ENCODE results near the gene PCDH7. TPM values are rescaled to one million over a fixed set of nuclear protein-coding genes. Genes with fewer than 3 reads are reported as not detected.

PCDH7 gene
- total RNA-seq, 4 donors from 2014 or later: 12.0 to 68.9 (median 17.9) TPM

DNA sequence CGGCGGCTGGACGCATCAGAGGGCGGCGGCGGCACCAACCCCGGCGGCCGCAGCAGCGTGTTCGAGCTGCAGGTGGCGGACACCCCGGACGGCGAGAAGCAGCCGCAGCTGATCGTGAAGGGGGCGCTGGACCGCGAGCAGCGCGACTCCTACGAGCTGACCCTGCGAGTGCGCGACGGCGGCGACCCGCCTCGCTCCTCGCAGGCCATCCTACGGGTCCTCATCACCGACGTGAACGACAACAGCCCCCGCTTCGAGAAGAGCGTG, 1.9 kb downstream of the PCDH7 start:
- Histone ChIP-seq H3K4me3 (peak overlapping the region; percentile 60 to 79 (median 72)), H3K36me3 (no peaks in the 10 kb centered on the region), H3K27me3 (peaks cover 0 to 59% (median 0%) of the 10 kb centered on the region in 4 donors), H3K27ac (peak overlapping the region; percentile 61 to 88 (median 74)), H3K4me1 (peaks cover 0 to 88% (median 4%) of the 10 kb centered on the region in 3 donors), H3K9me3 (no peaks in the 10 kb centered on the region)
- WGBS, 2 donors: no CpG with 5 or more reads among the region's 39 CpGs
- no peak for TF ChIP-seq POLR2A (IDR thresholded peaks at IDR 0.05)
- TF ChIP-seq, protein P1, sequence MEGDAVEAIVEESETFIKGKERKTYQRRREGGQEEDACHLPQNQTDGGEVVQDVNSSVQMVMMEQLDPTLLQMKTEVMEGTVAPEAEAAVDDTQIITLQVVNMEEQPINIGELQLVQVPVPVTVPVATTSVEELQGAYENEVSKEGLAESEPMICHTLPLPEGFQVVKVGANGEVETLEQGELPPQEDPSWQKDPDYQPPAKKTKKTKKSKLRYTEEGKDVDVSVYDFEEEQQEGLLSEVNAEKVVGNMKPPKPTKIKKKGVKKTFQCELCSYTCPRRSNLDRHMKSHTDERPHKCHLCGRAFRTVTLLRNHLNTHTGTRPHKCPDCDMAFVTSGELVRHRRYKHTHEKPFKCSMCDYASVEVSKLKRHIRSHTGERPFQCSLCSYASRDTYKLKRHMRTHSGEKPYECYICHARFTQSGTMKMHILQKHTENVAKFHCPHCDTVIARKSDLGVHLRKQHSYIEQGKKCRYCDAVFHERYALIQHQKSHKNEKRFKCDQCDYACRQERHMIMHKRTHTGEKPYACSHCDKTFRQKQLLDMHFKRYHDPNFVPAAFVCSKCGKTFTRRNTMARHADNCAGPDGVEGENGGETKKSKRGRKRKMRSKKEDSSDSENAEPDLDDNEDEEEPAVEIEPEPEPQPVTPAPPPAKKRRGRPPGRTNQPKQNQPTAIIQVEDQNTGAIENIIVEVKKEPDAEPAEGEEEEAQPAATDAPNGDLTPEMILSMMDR (IDR thresholded peaks at IDR 0.05): peak in 2 of 6 experiments; percentile 11 to 12
- intact Hi-C loops (cut with DNase I): no loop called here
- DNase-seq: no peak

- Histone ChIP-seq H3K9me3 (no peaks in the 10 kb centered on the region), H3K27ac (peak overlapping the region; percentile 38 to 88 (median 66)), H3K36me3 (no peaks in the 10 kb centered on the region), H3K27me3 (peaks cover 0 to 54% (median 0%) of the 10 kb centered on the region in 4 donors), H3K4me3 (peak overlapping the region; percentile 60 to 79 (median 72)), H3K4me1 (peaks cover 0 to 88% (median 4%) of the 10 kb centered on the region in 3 donors)
- intact Hi-C loops (cut with DNase I): no loop called here
- no peak for DNase-seq
- WGBS, 2 donors: 12 to 17% methylated on average over 13 to 25 of the region's 77 CpGs
- TF ChIP-seq, protein P1 (IDR thresholded peaks at IDR 0.05): no peak
- no peak for TF ChIP-seq POLR2A (IDR thresholded peaks at IDR 0.05)
Measured at GRCh38 chr4:30722359-30723200, 2.4 kb downstream of the PCDH7 start.

DNA sequence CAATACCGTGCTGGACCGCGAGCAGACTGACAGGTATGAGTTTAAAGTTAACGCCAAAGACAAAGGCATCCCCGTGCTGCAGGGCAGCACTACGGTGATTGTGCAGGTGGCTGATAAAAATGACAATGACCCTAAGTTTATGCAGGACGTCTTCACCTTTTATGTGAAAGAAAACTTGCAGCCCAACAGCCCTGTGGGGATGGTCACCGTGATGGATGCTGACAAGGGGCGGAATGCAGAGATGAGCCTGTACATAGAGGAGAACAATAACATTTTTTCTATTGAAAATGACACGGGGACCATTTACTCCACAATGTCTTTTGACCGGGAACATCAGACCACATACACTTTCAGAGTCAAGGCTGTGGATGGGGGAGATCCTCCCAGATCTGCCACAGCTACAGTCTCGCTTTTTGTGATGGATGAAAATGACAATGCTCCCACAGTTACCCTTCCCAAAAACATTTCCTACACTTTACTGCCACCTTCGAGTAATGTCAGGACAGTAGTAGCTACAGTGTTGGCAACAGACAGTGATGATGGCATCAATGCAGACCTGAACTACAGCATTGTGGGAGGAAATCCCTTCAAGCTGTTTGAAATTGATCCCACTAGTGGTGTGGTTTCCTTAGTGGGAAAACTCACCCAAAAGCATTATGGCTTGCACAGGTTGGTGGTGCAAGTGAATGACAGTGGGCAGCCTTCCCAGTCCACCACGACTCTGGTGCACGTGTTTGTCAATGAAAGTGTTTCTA, 3.2 kb downstream of the PCDH7 start:
- Histone ChIP-seq H3K36me3 (no peaks in the 10 kb centered on the region), H3K4me3 (peak overlapping the region; percentile 60 to 79 (median 72)), H3K9me3 (no peaks in the 10 kb centered on the region), H3K27me3 (peaks cover 0 to 46% (median 0%) of the 10 kb centered on the region in 4 donors), H3K27ac (peak overlapping the region in 3 of 4 donors; percentile 19 to 88 (median 38)), H3K4me1 (peaks cover 0 to 87% (median 4%) of the 10 kb centered on the region in 3 donors)
- 23 to 33% methylated on average over 14 to 15 of the region's 15 CpGs for WGBS, 2 donors
- intact Hi-C loops (cut with DNase I): no loop called here
- DNase-seq: no peak
- no peak for TF ChIP-seq POLR2A (IDR thresholded peaks at IDR 0.05)
- TF ChIP-seq, protein P1 (IDR thresholded peaks at IDR 0.05): no peak

DNA sequence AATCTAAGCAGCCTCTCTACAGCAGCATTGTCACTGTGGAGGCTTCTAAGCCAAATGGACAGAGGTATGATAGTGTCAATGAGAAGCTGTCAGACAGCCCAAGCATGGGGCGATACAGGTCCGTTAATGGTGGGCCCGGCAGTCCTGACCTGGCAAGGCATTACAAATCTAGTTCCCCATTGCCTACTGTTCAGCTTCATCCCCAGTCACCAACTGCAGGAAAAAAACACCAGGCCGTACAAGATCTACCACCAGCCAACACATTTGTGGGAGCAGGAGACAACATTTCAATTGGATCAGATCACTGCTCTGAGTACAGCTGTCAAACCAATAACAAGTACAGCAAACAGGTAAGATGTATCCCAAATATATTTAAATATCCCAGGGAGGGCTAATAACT, 4.1 kb downstream of the PCDH7 start:
- intact Hi-C loops (cut with DNase I): no loop called here
- Histone ChIP-seq H3K4me1 (peaks cover 0 to 80% (median 4%) of the 10 kb centered on the region in 3 donors), H3K9me3 (no peaks in the 10 kb centered on the region), H3K27ac (peak overlapping the region in 2 of 4 donors; percentile 19 to 45), H3K27me3 (peaks cover 0 to 38% (median 0%) of the 10 kb centered on the region in 4 donors), H3K36me3 (no peaks in the 10 kb centered on the region), H3K4me3 (peak overlapping the region; percentile 17 to 79 (median 72))
- 22 to 62% methylated on average over 4 of the region's 4 CpGs for WGBS, 2 donors
- DNase-seq: no peak
- TF ChIP-seq POLR2A (IDR thresholded peaks at IDR 0.05): no peak
- TF ChIP-seq, protein P1 (IDR thresholded peaks at IDR 0.05): no peak

DNA sequence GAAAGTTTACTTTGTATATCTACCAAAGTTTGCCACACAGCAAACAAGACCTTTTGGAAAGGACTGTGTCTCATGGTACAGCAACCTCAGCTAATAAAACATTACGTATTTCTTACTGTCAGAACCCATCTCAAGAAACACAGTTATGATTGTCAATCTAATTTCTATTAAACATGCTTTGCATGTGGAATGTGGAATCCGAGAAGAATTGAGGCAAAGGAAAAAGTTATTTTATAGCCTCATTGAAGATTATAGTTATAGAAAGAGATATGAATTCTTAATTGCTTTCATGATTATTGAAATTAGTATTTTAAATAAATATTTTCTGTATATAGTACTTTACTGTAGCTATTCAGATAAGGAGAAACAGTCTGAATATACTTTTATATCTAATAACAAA, 5.4 kb downstream of the PCDH7 start:
- H3K27me3 ChIP-seq: peaks cover 0 to 27% (median 0%) of the 10 kb centered on the region in 4 donors
- intact Hi-C loops (cut with DNase I): no loop called here
- H3K4me1 ChIP-seq: peaks cover 0 to 67% (median 4%) of the 10 kb centered on the region in 3 donors
- TF ChIP-seq, protein P1 (IDR thresholded peaks at IDR 0.05): no peak
- TF ChIP-seq POLR2A (IDR thresholded peaks at IDR 0.05): no peak
- H3K27ac ChIP-seq: peak overlapping the region in 1 of 4 donors; percentile 9
- no peaks in the 10 kb centered on the region for H3K9me3 ChIP-seq
- no peak for DNase-seq
- H3K36me3 ChIP-seq: no peaks in the 10 kb centered on the region
- H3K4me3 ChIP-seq: peak overlapping the region in 3 of 4 donors; percentile 69 to 79 (median 75)
- WGBS, 2 donors: 30 to 58% methylated on average over 2 of the region's 2 CpGs

Data from esophagus squamous epithelium (tissue), 5 donors.